ENCODE measurements around the gene BRMS1. TPM values are rescaled to one million over a fixed set of nuclear protein-coding genes. Genes with fewer than 3 reads are reported as not detected.
"Not testable (repeated sequence)": the region's sequence is repeated elsewhere in the genome, so short reads cannot be mapped to it uniquely, and the experiment has no call there.

The BRMS1 gene
- total RNA-seq, 3 donors from 2014 or later: 35.9 to 47.6 (median 39.3) TPM

GRCh38 chr11:66324664-66325063 is 20.2 kb downstream of the BRMS1 start:
- no peaks in the 10 kb centered on the region for H3K36me3 ChIP-seq (ENCODE audit: low read depth)
- ATAC-seq (no peak), DNase-seq (no peak)
- TF ChIP-seq, protein P1, sequence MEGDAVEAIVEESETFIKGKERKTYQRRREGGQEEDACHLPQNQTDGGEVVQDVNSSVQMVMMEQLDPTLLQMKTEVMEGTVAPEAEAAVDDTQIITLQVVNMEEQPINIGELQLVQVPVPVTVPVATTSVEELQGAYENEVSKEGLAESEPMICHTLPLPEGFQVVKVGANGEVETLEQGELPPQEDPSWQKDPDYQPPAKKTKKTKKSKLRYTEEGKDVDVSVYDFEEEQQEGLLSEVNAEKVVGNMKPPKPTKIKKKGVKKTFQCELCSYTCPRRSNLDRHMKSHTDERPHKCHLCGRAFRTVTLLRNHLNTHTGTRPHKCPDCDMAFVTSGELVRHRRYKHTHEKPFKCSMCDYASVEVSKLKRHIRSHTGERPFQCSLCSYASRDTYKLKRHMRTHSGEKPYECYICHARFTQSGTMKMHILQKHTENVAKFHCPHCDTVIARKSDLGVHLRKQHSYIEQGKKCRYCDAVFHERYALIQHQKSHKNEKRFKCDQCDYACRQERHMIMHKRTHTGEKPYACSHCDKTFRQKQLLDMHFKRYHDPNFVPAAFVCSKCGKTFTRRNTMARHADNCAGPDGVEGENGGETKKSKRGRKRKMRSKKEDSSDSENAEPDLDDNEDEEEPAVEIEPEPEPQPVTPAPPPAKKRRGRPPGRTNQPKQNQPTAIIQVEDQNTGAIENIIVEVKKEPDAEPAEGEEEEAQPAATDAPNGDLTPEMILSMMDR (IDR thresholded peaks at IDR 0.05): no peak
- peaks cover 11% of the 10 kb centered on the region for H3K4me1 ChIP-seq (ENCODE audit: low read depth)
- intact Hi-C loops (cut with DNase I, micrococcal nuclease): no loop called here
- H3K9me3 ChIP-seq: no peaks in the 10 kb centered on the region
- H3K4me3 ChIP-seq: no peak overlapping the region

GRCh38 chr11:66323684-66324083 is 21.2 kb downstream of the BRMS1 start:
- intact Hi-C loops (cut with DNase I, micrococcal nuclease): no loop called here
- H3K4me3 ChIP-seq: no peak overlapping the region
- H3K9me3 ChIP-seq: no peaks in the 10 kb centered on the region
- TF ChIP-seq, protein P1 (IDR thresholded peaks at IDR 0.05): no peak
- H3K36me3 ChIP-seq (ENCODE audit: low read depth): no peaks in the 10 kb centered on the region
- DNase-seq (no peak), ATAC-seq (no peak)
- peaks cover 9% of the 10 kb centered on the region for H3K4me1 ChIP-seq (ENCODE audit: low read depth)

DNA sequence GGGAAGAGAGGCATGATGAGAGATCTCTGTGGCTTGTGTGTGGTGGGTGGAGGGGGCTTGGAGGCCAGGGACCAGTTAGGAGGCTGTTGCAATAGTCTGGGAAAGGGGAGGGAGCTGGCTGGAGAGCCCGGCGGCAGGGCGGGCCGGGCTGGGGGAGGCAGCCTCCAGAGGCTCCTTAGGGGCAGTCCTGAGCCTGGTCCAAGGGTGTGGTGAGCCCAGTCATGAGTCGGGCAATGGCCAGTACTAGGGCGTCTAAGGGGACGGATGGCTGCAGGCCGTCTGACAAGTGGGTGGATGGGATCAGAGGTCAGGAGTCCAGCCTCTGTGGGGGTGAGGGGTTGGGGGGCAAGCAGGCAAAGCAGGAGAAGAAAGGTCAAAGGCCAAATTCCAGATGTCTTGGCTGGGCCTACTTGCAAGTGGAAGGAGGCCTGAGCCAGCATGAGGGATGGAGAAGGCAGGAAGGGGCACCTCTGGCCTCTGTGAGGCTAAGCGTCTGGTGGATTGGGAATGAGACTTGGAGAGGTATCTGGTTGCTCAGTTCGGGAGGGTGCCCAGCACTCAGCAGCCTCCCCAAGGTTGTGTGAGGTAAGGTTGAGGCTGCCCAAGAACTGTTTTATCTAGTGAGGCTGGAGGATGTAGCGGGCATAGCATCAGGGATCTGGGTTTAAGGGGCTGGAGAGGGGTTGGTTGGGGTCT is 22.0 kb downstream of the BRMS1 start:
- peak in 1 of 3 donors; percentile 64 for DNase-seq
- peak; percentile 6 for ATAC-seq
- Histone ChIP-seq H3K9me3 (no peaks in the 10 kb centered on the region), H3K4me1 (ENCODE audit: low read depth) (peaks cover 6% of the 10 kb centered on the region), H3K36me3 (ENCODE audit: low read depth) (no peaks in the 10 kb centered on the region), H3K4me3 (no peak overlapping the region)
- intact Hi-C loops (cut with DNase I, micrococcal nuclease): no loop called here
- TF ChIP-seq, protein P1 (IDR thresholded peaks at IDR 0.05): no peak

GRCh38 chr11:66321606-66322005 is 23.3 kb downstream of the BRMS1 start:
- ATAC-seq (no peak), DNase-seq (no peak)
- TF ChIP-seq, protein P1 (IDR thresholded peaks at IDR 0.05): no peak
- intact Hi-C loops (cut with DNase I, micrococcal nuclease): no loop called here
- no peaks in the 10 kb centered on the region for H3K36me3 ChIP-seq (ENCODE audit: low read depth)
- no peaks in the 10 kb centered on the region for H3K9me3 ChIP-seq
- no peak overlapping the region for H3K4me3 ChIP-seq
- peaks cover 5% of the 10 kb centered on the region for H3K4me1 ChIP-seq (ENCODE audit: low read depth)

DNA sequence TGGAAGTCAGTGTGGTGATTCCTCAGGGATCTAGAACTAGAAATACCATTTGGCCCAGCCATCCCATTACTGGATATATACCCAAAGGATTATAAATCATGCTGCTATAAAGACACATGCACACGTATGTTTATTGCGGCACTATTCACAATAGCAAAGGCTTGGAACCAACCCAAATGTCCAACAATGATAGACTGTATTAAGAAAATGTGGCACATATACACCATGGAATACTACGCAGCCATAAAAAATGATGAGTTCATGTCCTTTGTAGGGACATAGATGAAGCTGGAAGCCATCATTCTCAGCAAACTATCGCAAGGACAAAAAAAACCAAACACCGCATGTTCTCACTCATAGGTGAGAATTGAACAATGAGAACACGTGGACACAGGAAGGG is 24.2 kb downstream of the BRMS1 start:
- H3K4me3 ChIP-seq; ATAC-seq; H3K9me3 ChIP-seq; H3K4me1 ChIP-seq (ENCODE audit: low read depth); DNase-seq; H3K36me3 ChIP-seq (ENCODE audit: low read depth); intact Hi-C loops (cut with DNase I, micrococcal nuclease): not testable (repeated sequence)

- H3K4me1 ChIP-seq (ENCODE audit: low read depth); H3K36me3 ChIP-seq (ENCODE audit: low read depth); H3K4me3 ChIP-seq; ATAC-seq; DNase-seq; intact Hi-C loops (cut with DNase I, micrococcal nuclease); H3K9me3 ChIP-seq: not testable (repeated sequence)
These were observed 24.6 kb downstream of the BRMS1 start for GRCh38 chr11:66320289-66320688.

GRCh38 chr11:66318600-66318970 is 26.3 kb downstream of the BRMS1 start:
- DNase-seq: no peak
- ATAC-seq: no peak
- intact Hi-C loops (cut with DNase I, micrococcal nuclease): loop anchor here in 1 of 2 donors (10.0 kb wide), 1 partner anchor 66 kb away; no protein-coding TSS in a partner anchor
- TF ChIP-seq, protein P1 (IDR thresholded peaks at IDR 0.05): no peak
- no peak overlapping the region for H3K4me3 ChIP-seq
- peaks cover 5% of the 10 kb centered on the region for H3K4me1 ChIP-seq (ENCODE audit: low read depth)
- H3K9me3 ChIP-seq: no peaks in the 10 kb centered on the region
- no peaks in the 10 kb centered on the region for H3K36me3 ChIP-seq (ENCODE audit: low read depth)
